ENCODE measurements around the gene TRPM6.
A peak's percentile ranks its signal among the peaks of the same experiment; 100 is the strongest.
"Not testable (repeated sequence)": the region's sequence is repeated elsewhere in the genome, so short reads cannot be mapped to it uniquely, and the experiment has no call there.

TRPM6 gene

GRCh38 chr9:74887041-74887980, at the start of gene TRPM6:
TRPM6 (minus strand) TSS chr9:74887921; CDS start chr9:74887856, 65 bp downstream.
- DNase-seq: peak; percentile 76

- DNase-seq: no peak
Measured at GRCh38 chr9:74935008-74935407, 47.3 kb upstream of the TRPM6 start.

- no peak for DNase-seq
Measured at GRCh38 chr9:74921737-74922136, 34.0 kb upstream of the TRPM6 start.

- no peak for DNase-seq
Measured at GRCh38 chr9:74920944-74921626, 33.4 kb upstream of the TRPM6 start.

- DNase-seq: no peak
Measured at GRCh38 chr9:74910036-74910435, 22.3 kb upstream of the TRPM6 start.

GRCh38 chr9:74908665-74909064, 20.9 kb upstream of the TRPM6 start:
- no peak for DNase-seq

GRCh38 chr9:74907085-74907484, 19.4 kb upstream of the TRPM6 start:
- no peak for DNase-seq

- no peak for DNase-seq
Measured at GRCh38 chr9:74901001-74901400, 13.3 kb upstream of the TRPM6 start.

GRCh38 chr9:74888449-74888848, 728 bp upstream of the TRPM6 start:
- DNase-seq: not testable (repeated sequence)

- DNase-seq: no peak
Measured at GRCh38 chr9:74887981-74888370, 255 bp upstream of the TRPM6 start.

GRCh38 chr9:74876382-74876949, 11.3 kb downstream of the TRPM6 start:
- no peak for DNase-seq

- DNase-seq: no peak
Measured at GRCh38 chr9:74875656-74876055, 12.1 kb downstream of the TRPM6 start.

GRCh38 chr9:74874220-74874619, 13.5 kb downstream of the TRPM6 start:
- DNase-seq: no peak

- DNase-seq: no peak
Measured at GRCh38 chr9:74872619-74873233, 15.0 kb downstream of the TRPM6 start.

- DNase-seq: no peak
Measured at GRCh38 chr9:74867483-74867882, 20.2 kb downstream of the TRPM6 start.

GRCh38 chr9:74865177-74865576, 22.5 kb downstream of the TRPM6 start:
- no peak for DNase-seq

- no peak for DNase-seq
Measured at GRCh38 chr9:74861773-74862474, 25.8 kb downstream of the TRPM6 start.

- no peak for DNase-seq
Measured at GRCh38 chr9:74861071-74861470, 26.6 kb downstream of the TRPM6 start.

- not testable (repeated sequence) for DNase-seq
Measured at GRCh38 chr9:74860247-74860646, 27.5 kb downstream of the TRPM6 start.

GRCh38 chr9:74859786-74860185, 27.9 kb downstream of the TRPM6 start:
- DNase-seq: no peak

- no peak for DNase-seq
Measured at GRCh38 chr9:74858751-74859414, 28.8 kb downstream of the TRPM6 start.

GRCh38 chr9:74856989-74857388, 30.7 kb downstream of the TRPM6 start:
- no peak for DNase-seq
